NCI-H1048 (cell line): ENCODE measurements around the gene SPART.
A peak's percentile ranks its signal among the peaks of the same experiment; 100 is the strongest.

Experiments
- DNase-seq: peaks from one replicate; lab custom pipeline; 2025; lab: John Stamatoyannopoulos, UW

SPART gene

GRCh38 chr13:36346222-36347083 is at the start of gene SPART:
Gene SPART (minus strand): TSS chr13:36346394. CDS start chr13:36335830, 10,564 bp downstream.
- DNase-seq: peak; percentile 26

- DNase-seq: no peak
These were observed 49.1 kb upstream of the SPART start for GRCh38 chr13:36395280-36395679.

GRCh38 chr13:36385489-36385888 is 39.3 kb upstream of the SPART start:
- no peak for DNase-seq

- no peak for DNase-seq
These were observed 35.8 kb upstream of the SPART start for GRCh38 chr13:36382030-36382429.

- DNase-seq: no peak
These were observed 31.8 kb upstream of the SPART start for GRCh38 chr13:36377826-36378468.

GRCh38 chr13:36374063-36374462 is 27.9 kb upstream of the SPART start:
- no peak for DNase-seq

GRCh38 chr13:36371185-36371584 is 25.0 kb upstream of the SPART start:
- no peak for DNase-seq

GRCh38 chr13:36370108-36370429 is 23.9 kb upstream of the SPART start:
- DNase-seq: no peak

- DNase-seq: no peak
These were observed 23.3 kb upstream of the SPART start for GRCh38 chr13:36369268-36370107.

GRCh38 chr13:36366031-36366430 is 19.8 kb upstream of the SPART start:
- DNase-seq: no peak

- no peak for DNase-seq
These were observed 17.2 kb upstream of the SPART start for GRCh38 chr13:36363366-36363863.

- DNase-seq: no peak
These were observed 16.7 kb upstream of the SPART start for GRCh38 chr13:36362914-36363313.

GRCh38 chr13:36362251-36362650 is 16.1 kb upstream of the SPART start:
- DNase-seq: no peak

- no peak for DNase-seq
These were observed 14.7 kb upstream of the SPART start for GRCh38 chr13:36360903-36361302.

GRCh38 chr13:36359301-36359950 is 13.2 kb upstream of the SPART start:
- DNase-seq: no peak

- no peak for DNase-seq
These were observed 12.1 kb upstream of the SPART start for GRCh38 chr13:36358175-36358718.

GRCh38 chr13:36357692-36358091 is 11.5 kb upstream of the SPART start:
- DNase-seq: no peak

- DNase-seq: no peak
These were observed 11.0 kb upstream of the SPART start for GRCh38 chr13:36357231-36357630.

GRCh38 chr13:36356058-36356457 is 9.9 kb upstream of the SPART start:
- no peak for DNase-seq

GRCh38 chr13:36355632-36356031 is 9.4 kb upstream of the SPART start:
- DNase-seq: no peak

GRCh38 chr13:36354842-36355623 is 8.8 kb upstream of the SPART start:
- no peak for DNase-seq
